SK-N-MC (cell line): ENCODE results near the gene MFAP2.

Source experiments
- DNase-seq: peaks from one replicate; pipeline ENCODE4 v3.0.0-alpha.2; 2011; ENCODE audit warnings: low read depth, low spot score
- H3K27ac ChIP-seq: fragments of 200-600 bp; sonication (generic); 2 replicates; pipeline ENCODE4 v1.5.1; 2016; ENCODE audit warnings: mixed run types
- H3K36me3 ChIP-seq: fragments of 200-600 bp; sonication (generic); 2 replicates; pipeline ENCODE4 v1.6.1; 2017; ENCODE audit warnings: antibody characterized with exemption, low read length, mixed read lengths; ENCODE audit not compliant: insufficient read depth
- H3K4me3 ChIP-seq: fragments of 200-600 bp; sonication (generic); 2 replicates; pipeline ENCODE4 v1.5.1; 2016
- H3K9ac ChIP-seq: fragments of 200-600 bp; sonication (generic); 2 replicates; pipeline ENCODE4 v1.8.0; 2017; ENCODE audit warnings: mixed run types, mixed read lengths; ENCODE audit not compliant: insufficient read length
- H3K9me3 ChIP-seq: fragments of 200-600 bp; sonication (generic); 2 replicates; pipeline ENCODE4 v1.6.1; 2017; ENCODE audit warnings: low read depth, mild to moderate bottlenecking, antibody characterized with exemption, low read length, moderate library complexity, mixed read lengths
- EZH2 ChIP-seq: fragments of 200-600 bp; sonication (generic); IDR thresholded peaks from one replicate; pipeline ENCODE4 v1.6.1; 2017; ENCODE audit warnings: antibody characterized with exemption
- FOXP2 ChIP-seq: optimal IDR thresholded peaks from 2 replicates; pipeline ENCODE3; 2011; ENCODE audit warnings: mild to moderate bottlenecking, moderate library complexity; ENCODE audit not compliant: insufficient read depth; ENCODE audit errors: extremely low read length, control extremely low read depth
- POLR2AphosphoS5 ChIP-seq: IDR thresholded peaks from 2 replicates; pipeline ENCODE4 v1.6.1; 2012; ENCODE audit warnings: mild to moderate bottlenecking, low read depth, low read length, borderline replicate concordance

The MFAP2 gene

DNA sequence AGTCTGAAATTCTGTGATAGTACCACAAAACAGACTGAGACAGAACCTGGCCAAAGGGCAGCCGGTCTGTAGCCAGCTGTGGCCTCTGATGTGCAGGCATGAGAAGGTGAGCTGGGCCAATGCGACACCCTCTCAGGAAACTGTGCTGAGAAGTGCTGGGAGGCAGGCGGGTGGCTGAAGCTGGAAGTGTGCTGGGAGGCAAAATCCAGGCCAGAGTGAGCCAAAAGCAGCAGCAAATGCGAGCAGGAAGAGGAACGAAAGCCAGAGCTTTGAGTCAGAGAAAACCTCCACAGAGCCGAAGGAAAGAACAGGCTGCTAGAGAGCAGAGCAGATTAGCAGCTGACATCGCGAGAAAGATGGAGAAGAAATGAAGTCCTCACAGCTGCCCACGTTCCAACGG is 41.5 kb upstream of the MFAP2 start:
- DNase-seq = no peak
- H3K9ac ChIP-seq = no peak overlapping the region
- TF ChIP-seq POLR2AphosphoS5 = no peak
- no peak for TF ChIP-seq EZH2
- TF ChIP-seq FOXP2 = no peak
- peaks cover 90% of the 10 kb centered on the region for H3K36me3 ChIP-seq
- H3K4me3 ChIP-seq = no peak overlapping the region
- H3K9me3 ChIP-seq = no peaks in the 10 kb centered on the region
- H3K27ac ChIP-seq = no peak overlapping the region

- Histone ChIP-seq H3K36me3 (peaks cover 79% of the 10 kb centered on the region), H3K9ac (no peak overlapping the region), H3K9me3 (no peaks in the 10 kb centered on the region), H3K4me3 (no peak overlapping the region), H3K27ac (no peak overlapping the region)
- TF ChIP-seq EZH2 (no peak), FOXP2 (no peak), POLR2AphosphoS5 (no peak)
- no peak for DNase-seq
Measured at GRCh38 chr1:17020502-17020901, 40.1 kb upstream of the MFAP2 start.

GRCh38 chr1:17018849-17019248 is 38.4 kb upstream of the MFAP2 start:
- H3K36me3 ChIP-seq = peaks cover 63% of the 10 kb centered on the region
- no peak overlapping the region for H3K4me3 ChIP-seq
- no peak for DNase-seq
- H3K27ac ChIP-seq = no peak overlapping the region
- no peak overlapping the region for H3K9ac ChIP-seq
- H3K9me3 ChIP-seq = no peaks in the 10 kb centered on the region
- no peak for TF ChIP-seq EZH2
- TF ChIP-seq POLR2AphosphoS5 = no peak
- no peak for TF ChIP-seq FOXP2

- no peak overlapping the region for H3K4me3 ChIP-seq
- H3K9ac ChIP-seq = no peak overlapping the region
- H3K27ac ChIP-seq = no peak overlapping the region
- peaks cover 49% of the 10 kb centered on the region for H3K36me3 ChIP-seq
- no peak for DNase-seq
- TF ChIP-seq POLR2AphosphoS5 (no peak), EZH2 (no peak), FOXP2 (no peak)
- H3K9me3 ChIP-seq = no peaks in the 10 kb centered on the region
Measured at GRCh38 chr1:17017435-17017834, 37.0 kb upstream of the MFAP2 start.

DNA sequence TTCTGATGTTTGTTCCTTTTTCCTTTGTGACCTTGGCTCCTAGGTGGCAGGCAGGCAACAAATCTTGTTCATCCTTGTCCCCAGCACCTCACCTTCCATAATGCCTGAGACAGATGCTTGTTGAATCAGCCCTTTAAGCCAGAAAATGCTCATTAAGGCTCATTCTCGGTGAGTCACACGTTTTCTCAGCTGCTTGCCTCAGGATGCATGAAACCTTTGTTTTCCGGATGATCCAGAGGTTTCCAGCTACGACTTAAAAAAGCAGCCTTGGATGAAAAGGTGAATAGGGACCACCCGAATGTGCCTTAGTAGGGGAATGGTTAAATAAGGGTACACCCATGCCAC is 35.9 kb upstream of the MFAP2 start:
- peaks cover 37% of the 10 kb centered on the region for H3K36me3 ChIP-seq
- no peak for TF ChIP-seq EZH2
- no peak for TF ChIP-seq POLR2AphosphoS5
- TF ChIP-seq FOXP2 = no peak
- H3K9me3 ChIP-seq = no peaks in the 10 kb centered on the region
- no peak overlapping the region for H3K4me3 ChIP-seq
- no peak for DNase-seq
- no peak overlapping the region for H3K9ac ChIP-seq
- H3K27ac ChIP-seq = no peak overlapping the region; the same call in 1 of the 2 replicates

DNA sequence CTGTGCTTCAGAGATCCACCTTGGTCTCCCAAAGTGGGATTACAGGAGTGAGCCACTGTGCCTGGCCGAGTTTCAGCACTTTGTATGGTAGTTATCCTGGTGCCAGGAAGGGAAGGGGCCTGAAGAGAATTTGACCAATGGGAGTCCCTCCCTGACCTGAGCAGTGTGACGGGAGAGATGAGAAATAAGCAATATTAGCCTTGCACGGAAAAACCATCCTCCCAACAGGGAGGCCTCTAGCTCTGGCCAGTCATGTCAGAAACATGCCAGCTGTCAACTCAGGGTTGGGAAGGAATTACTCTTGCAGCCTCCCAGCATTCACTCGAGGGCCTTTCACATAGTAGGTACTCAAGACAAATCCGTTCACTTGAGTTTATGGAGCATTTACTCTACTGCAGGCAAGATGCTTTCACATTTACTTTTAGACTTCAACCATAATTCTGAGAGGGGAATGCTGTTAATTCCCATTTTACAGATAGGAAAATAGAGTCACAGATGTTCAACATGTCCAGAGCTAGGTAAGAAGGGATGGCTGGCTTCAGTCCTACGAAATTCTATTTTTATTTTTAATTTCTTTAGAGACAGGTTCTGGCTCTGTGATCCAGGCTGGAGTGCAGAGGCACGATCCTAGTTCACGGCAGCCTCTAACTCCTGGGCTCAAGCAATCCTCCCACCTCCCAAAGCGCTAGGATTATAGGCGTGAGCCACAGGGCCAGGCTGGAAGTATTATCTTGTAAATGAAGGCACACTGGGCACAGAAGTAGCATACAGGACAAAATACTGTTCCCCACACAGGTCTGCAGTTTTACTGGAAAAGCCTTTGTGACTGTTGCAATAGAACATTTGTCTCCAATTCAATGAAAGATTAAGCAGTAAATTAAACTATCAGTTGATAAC is 34.5 kb upstream of the MFAP2 start:
- Histone ChIP-seq H3K9me3 (no peaks in the 10 kb centered on the region), H3K9ac (no peak overlapping the region), H3K36me3 (peaks cover 23% of the 10 kb centered on the region; the same call in 1 of the 2 replicates), H3K27ac (no peak overlapping the region), H3K4me3 (no peak overlapping the region)
- TF ChIP-seq FOXP2 (no peak), POLR2AphosphoS5 (no peak), EZH2 (no peak)
- DNase-seq = no peak

GRCh38 chr1:17013491-17014320 is 33.3 kb upstream of the MFAP2 start:
- no peak overlapping the region for H3K9ac ChIP-seq
- peaks cover 11% of the 10 kb centered on the region; the same call in 1 of the 2 replicates for H3K36me3 ChIP-seq
- H3K9me3 ChIP-seq = no peaks in the 10 kb centered on the region
- no peak overlapping the region for H3K4me3 ChIP-seq
- no peak for TF ChIP-seq EZH2
- TF ChIP-seq FOXP2 = no peak
- no peak overlapping the region for H3K27ac ChIP-seq
- no peak for DNase-seq

GRCh38 chr1:17012775-17013490 is 32.5 kb upstream of the MFAP2 start:
- Histone ChIP-seq H3K9ac (no peak overlapping the region), H3K27ac (no peak overlapping the region), H3K36me3 (peaks cover 6% of the 10 kb centered on the region; the same call in 1 of the 2 replicates), H3K4me3 (no peak overlapping the region), H3K9me3 (no peaks in the 10 kb centered on the region)
- no peak for DNase-seq
- TF ChIP-seq FOXP2 (no peak), POLR2AphosphoS5 (no peak), EZH2 (no peak)
